ENCODE data around the gene HHAT.

Gene HHAT

DNA sequence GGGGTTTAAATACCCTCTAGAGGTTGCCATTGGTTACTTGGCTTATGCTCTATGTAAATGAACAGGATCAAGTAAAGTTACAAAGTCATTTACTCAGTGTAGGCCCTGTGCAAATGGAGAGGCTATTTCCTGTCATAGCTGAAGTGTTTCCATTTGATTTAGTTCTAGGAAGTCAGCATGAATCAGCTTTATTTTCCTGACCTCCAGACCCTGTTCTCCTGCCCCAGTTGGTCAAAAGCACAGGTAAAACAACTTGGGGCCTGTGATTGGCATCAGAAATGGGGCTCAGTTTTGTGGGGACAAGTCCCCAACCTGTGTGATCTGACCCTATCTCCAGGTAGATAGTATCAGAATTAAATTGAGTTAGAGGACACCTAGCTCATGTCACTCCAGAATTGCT is 239.9 kb downstream of the HHAT start:
- Histone ChIP-seq H3K27ac (no peak overlapping the region), H3K4me3 (no peak overlapping the region)

DNA sequence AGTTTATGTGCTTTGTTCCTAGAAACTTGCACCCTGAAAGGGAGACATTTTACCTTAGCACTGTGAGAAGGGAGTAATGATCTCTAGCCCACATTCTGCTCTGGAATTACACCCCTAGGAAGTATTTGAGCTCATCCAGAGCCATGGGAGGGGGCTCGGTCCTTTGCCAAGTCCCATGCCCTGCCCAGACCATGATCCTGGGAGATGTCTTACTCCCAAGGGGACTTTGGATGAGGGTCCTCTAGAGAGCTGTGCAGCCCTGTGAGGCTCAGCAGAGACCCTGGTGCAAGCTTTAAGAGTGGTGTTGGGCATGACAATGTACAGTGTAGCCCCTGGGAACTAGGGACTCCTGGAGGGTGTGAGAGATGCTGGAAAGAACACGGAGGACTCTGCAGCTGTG is 241.4 kb downstream of the HHAT start:
- no peak overlapping the region for H3K4me3 ChIP-seq
- no peak overlapping the region for H3K27ac ChIP-seq

DNA sequence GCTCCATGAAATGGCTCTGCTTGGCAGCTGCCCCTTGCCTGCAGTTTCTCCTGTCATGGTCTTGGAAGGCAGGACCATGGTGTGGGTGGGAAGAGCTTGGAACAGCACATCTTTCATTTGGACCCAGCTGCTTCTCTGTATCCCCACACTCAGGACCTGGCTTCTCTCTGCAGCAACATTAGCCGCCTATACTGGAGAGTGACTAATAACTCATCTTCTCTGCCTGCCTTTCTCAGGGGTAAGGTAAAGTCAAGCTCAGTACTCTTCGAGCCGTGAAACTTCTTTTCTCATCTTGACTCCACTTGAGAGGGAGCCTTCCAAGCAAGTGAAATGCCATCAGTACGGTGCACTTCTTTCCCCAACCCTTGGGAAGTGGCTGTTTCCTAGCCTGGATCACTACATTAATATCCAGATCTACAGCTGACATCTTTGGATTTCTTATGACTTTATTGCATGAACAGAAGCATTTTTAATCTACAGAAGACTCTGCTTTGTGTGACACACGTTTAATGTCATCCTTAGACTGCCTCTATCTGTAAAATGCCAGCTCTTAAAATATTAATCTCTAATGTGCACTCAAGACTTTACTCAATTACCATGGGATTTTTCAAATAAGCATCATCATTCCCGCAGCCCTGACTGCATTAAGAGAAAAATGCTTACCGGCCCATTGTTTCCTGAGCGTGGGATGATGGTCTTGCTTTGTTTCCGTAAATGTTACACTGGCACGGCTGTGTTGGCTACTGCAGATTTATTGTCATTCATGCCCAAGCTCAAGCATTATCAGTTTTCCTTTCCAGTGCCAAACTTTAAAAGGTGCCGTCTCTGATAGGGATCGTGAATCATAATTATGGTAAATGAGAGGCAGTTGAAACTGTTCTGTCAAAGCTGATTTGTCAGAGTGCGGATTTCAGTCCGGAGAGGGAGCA is 242.9 kb downstream of the HHAT start:
- Histone ChIP-seq H3K4me3 (no peak overlapping the region), H3K27ac (no peak overlapping the region)

DNA sequence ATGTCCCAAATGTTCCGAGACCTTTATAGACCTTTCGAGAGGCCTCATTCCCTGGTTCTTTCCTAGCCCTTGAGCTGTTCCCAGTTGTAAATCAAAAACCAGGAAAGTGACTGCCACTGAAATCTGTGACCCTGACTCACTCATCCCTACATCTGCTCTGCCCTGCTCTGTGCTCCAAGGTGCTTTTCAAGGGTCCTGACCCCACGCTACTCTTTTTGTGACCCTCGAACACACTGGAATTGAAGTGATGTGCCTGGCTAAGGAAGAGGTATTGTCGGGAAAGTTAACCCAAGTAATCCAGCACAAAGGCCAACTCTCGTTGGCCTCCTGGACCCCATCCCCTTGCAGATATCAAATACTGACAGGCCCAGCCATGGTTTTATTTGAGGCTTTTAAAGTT is 244.4 kb downstream of the HHAT start:
- Histone ChIP-seq H3K27ac (no peak overlapping the region), H3K4me3 (no peak overlapping the region)

DNA sequence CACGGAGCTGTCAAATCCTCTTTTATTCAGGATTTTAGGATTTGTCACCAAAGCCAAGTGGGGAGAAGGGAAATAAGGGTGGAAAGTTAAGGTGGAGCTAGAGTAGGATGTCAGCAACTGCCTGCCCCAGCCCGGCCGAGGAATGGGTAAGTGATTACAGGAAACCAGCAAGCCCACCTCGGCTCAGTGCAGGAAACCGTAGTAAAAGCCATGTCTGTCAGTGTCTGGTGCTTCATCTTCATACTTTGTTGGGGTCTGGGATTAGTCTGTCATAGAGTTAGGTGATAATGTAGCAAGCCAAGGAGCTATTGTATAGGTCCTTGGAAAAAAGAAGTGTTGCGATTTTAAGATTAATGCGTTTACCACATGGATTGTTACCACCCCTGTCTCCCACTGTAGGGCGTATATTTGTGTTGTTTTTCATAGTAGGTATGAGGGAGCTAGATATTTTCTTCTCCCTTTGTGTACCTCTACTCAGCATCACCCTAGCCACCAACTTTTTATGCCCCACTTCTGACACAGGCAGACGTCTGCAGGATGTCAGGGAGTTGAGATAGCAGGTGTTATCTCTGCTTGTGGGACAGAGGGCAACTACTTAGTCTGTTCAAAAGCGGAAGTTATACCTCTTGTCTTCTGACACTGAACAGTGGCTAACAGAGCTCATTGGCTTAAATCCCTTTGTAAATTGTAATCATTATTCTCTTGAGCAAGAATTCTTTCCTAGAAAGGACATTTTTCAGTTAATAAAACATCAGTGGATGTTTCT is 253.7 kb downstream of the HHAT start:
- Histone ChIP-seq H3K27ac (no peak overlapping the region), H3K4me3 (no peak overlapping the region)

DNA sequence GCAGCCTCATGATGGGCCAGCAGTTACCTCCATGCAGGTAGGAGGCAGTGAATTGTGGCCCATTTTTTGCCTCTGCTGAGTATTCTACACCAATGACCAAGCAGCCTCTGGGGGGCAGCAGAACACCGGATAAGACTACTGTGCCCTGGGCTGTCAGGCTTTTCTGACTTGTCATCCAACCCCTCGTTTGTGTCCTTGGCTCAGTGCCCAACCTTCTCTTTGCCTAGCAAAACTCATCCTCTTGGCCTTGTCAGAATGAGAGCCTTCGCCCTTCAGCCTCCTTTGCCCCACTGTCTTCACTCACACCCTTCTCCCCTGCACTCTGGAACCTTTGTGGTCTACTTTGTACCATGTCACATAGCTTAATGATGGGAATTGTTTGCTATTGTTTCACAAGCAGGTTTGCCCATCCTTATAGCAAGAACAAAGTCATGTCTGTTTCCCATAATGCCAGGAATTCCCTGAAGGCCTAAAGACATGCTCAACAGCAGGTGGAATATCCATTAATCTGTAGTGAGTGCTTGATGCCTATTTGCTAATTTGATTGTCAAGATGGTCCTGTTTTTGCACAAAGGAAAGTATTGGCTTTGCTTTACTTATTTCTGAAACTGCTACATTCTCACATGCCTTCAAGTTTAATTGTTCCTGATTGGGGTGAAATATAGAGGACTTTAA is 255.9 kb downstream of the HHAT start:
- Histone ChIP-seq H3K27ac (no peak overlapping the region), H3K4me3 (no peak overlapping the region)

DNA sequence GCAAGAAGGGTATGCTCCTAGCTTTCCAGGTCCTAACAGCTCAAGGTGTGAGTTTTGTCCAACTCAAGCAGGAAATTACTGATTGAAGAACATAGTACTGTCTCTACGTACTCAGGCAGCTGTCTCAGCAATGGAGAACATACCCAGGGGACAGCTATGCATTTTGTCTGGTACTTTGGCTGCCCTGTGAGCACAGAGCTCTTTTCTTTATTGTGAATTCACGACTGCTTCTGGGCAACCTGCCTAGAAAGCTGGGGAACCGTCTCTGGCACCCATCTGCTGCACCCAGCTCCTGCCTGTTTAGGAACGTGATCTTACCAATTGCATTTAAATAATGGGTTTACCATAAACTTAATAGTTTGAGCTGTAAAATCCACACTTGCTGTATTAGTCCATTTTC is 258.1 kb downstream of the HHAT start:
- H3K27ac ChIP-seq, result no peak overlapping the region
- no peak overlapping the region for H3K4me3 ChIP-seq

DNA sequence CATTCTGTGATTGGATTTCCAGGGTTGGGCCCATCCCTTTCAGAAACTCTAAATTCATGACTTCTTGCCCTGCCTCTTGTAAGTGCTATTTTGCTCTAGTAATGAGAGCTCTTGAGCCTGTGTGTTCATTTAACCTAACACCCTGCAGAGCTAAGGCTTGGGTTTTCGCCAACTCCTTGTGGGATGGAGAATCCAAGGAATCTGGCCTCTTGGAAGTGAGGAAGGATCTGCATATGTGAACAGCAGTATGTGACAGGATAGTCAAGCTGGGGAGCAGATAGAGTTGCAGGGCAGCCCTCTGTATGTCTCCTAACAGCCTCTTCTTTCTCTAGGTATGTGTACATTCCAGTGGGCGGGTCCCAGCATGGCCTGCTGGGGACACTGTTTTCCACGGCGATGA is 258.9 kb downstream of the HHAT start:
- no peak overlapping the region for H3K4me3 ChIP-seq

DNA sequence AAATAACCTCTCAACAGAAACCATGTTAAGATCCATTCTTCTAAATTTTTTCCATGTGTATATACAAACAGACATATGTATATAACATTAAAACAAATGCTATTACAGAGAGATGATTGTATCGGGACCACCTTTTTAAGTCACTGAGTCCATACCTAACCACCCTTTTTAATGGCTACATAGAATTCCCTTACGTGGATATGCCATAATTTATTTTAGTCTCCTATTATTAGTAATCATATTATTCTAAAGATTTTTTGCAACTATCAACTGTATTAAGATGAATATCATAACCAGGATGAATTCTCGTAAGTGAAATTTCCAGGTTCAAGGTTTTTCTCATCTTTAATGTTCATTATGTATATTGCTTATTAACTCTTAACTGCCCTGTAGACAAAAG is 259.7 kb downstream of the HHAT start:
- Histone ChIP-seq H3K27ac (no peak overlapping the region), H3K4me3 (no peak overlapping the region)

More for the DNA sequence above, 258.9 kb downstream of the HHAT start:
- no peak overlapping the region for H3K27ac ChIP-seq

DNA sequence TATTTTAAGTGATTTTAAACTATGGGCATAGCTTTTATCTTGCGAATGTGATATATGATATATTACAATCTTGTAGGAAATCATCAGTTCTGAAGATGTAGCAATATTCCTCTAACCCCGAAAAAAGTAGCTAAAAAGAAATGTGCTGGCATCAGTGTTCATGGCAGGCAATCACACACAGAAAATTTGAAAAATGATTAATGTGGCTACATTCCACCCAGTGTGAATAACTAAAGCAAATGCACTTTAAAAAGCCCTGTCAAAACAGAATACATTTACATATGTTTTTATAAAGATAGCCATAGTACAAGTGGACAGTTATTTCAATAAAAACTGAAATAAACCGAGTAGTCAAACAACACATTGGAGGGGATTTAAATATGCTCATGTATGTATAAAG is 260.2 kb downstream of the HHAT start:
- no peak overlapping the region for H3K27ac ChIP-seq
- no peak overlapping the region for H3K4me3 ChIP-seq

DNA sequence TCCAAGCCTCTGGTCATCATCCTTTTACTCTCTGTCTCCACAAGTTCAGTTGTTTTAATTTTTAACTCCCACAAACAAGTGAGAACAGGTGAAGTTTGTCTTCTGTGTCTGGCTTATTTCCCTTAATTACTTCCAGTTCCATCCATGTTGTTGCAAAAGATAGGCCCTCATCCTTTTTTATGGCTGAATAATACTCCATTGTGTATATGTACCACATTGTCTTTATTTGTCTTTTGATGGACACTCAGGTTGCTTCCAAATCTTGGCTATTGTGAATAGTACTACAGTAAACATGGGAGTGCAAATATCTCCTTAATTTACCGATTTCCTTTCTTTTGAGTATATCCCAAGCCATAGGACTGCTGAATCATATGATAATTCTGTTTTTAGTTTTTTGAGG is 262.5 kb downstream of the HHAT start:
- Histone ChIP-seq H3K27ac (no peak overlapping the region), H3K4me3 (no peak overlapping the region)

DNA sequence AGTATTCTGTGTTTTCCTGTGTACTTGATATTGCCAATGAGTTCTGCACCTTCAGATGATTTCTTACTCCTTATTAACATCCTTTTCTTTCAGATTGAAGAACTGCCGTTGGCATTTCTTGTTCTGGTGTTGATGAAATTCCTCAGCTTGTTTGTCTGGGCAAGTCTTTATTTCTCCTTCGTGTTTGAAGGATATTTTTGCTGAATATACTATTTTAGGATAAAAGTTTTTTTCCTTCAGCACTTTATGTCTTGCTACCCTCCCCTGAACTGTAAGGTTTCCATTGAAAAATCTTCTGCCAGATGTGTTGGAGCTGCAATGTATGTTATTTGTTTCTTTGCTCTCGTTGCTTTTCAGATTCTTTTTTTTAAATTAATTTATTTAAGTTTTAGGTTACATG is 265.9 kb downstream of the HHAT start:
- H3K4me3 ChIP-seq, result no peak overlapping the region
- no peak overlapping the region for H3K27ac ChIP-seq

DNA sequence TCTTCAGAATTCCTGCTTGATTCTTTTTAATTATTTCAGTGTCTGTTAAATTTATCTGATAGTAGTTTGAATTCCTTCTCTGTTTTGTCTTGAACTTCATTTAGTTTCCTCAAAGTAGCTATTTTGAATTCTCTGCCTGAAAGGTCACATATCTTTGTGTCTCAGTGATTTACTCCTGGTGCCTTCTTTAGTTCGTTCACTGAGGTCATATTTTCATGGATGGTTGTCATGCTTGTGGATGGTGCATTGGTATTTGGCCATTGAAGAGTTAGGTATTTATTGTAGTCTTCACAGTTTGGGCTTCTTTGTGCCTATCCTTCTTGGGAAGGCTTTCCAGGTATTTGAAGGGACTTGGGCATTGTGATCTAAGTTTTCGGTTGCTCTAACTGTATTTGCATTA is 267.9 kb downstream of the HHAT start:
- no peak overlapping the region for H3K27ac ChIP-seq
- no peak overlapping the region for H3K4me3 ChIP-seq

DNA sequence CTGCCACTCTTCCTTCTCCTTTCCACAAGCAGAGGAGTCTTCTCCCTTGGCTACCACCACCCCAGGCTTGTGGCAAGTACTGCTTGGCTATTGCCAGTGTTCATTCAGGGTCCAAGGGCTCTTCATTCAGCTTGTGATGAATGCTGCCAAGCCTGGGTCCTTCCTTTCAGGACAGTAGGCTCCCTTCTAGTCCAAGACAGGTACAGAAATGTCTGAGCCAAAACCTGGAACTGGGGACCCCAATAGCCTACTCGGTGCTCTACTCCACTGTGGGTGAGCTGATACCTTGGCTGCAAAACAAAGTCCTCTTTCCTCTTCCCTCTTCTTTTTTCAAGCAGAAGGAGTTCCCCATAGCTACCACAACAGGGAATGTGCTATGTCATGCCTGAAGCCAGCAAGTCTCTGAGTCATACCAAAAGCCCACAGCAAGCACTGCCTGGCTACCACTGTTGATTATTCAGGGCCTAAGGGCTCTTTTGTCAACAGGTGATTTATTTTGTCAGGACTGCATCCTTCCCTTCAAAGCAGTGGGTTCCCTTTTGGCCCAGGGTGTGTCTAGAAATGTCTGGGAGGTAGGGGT is 268.9 kb downstream of the HHAT start:
- Histone ChIP-seq H3K4me3 (no peak overlapping the region), H3K27ac (peak overlapping the region in 7 of 21 experiments; percentile 2 to 71 (median 39))

DNA sequence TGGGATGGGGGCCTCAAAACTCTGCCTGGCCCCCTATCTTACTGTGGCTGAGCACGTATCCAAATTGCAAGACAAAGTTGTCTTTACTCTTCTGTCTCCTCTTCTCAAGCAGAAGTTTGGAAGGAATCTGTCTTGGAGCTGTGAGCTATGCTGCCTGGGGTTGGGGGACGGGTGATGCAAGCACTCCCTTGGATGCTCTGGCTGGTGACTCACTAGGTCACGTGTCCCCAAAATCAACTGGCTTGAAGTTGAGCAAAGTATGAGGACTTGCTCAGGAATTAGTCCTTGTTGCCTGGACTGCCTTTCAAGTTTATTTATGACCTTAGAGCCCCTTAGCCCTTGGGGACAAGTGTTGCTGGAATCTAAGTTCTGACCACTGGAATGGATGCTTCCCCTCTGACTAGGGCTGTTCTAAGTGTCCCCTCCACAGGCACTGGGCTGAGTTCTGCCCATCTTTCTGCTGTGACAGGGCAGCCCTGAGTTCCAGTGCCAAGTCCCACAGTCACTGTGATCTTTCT is 269.5 kb downstream of the HHAT start:
- no peak overlapping the region for H3K4me3 ChIP-seq
- peak overlapping the region in 9 of 21 experiments; percentile 10 to 71 (median 39) for H3K27ac ChIP-seq

DNA sequence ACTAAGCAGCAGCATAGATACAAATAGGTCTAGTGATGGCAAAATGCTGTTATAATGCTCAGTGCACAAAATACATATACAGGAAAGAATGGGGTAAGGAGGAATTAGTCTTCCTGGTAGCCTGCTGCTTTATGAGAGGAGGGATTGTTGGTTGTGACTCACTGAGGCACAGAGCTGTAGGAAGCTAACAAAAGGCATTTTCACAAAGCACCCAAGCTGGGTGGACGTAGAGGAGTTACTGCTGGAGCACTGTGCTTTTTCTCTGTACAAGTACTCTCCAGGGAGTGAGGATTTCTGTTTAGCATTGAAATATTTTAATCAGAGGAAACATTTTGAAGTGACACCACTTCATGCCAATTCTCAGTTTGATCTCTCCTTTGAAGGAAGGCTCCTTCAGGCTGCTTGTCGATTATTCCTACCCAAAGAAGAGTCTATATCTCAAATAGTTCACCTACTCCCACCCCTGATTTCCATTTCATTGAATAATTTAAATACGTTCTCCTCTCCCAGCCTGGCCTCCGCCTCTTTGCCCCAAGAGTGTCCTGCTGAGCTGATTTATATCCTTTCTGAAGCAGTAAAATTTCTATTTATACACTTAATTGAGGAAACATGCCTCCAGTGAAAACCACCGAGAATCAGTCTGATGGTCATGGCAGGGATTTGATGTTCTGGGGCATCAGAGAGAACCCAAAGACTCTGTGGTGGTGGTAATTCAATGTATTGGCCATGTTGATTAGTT is 271.9 kb downstream of the HHAT start:
- no peak overlapping the region for H3K4me3 ChIP-seq
- H3K27ac ChIP-seq, result no peak overlapping the region

DNA sequence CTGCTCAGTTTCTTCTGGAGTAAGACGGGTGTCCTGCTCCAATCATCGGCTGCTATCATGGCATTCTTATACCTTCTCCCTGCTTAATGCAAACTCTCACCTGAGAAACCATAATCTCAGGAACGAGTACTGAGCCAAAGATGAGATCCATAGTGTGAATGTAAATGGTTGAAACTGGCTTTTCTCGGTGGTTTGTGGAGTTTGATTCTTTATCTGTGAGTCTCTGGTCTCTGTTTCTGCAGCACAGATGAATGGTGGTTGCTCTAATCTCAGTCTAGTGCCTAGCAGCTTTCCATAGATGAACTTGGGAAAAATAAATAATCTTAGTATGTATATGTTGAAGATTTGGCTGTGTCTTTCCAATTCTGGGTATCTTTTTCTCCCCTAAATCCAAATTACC is 274.4 kb downstream of the HHAT start:
- no peak overlapping the region for H3K27ac ChIP-seq
- no peak overlapping the region for H3K4me3 ChIP-seq

DNA sequence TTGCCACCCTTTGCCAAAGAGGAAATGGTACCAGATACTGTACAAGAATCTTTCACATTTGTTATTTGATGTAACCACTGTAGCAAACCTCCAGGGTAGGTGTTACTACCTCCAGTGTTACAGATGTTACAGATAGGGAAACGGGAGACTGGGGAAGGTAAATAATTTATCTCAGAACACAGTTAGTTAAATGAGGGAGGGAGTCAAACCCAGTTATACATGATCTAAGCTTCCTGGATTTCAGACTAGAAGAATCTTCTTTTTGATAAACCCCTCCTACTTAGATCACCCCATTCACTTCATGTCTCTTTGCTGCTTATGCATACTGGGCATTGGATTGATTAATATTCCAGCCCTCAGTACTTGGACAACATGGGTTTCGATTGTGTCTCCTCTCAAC is 276.4 kb downstream of the HHAT start:
- Histone ChIP-seq H3K4me3 (no peak overlapping the region), H3K27ac (no peak overlapping the region)

DNA sequence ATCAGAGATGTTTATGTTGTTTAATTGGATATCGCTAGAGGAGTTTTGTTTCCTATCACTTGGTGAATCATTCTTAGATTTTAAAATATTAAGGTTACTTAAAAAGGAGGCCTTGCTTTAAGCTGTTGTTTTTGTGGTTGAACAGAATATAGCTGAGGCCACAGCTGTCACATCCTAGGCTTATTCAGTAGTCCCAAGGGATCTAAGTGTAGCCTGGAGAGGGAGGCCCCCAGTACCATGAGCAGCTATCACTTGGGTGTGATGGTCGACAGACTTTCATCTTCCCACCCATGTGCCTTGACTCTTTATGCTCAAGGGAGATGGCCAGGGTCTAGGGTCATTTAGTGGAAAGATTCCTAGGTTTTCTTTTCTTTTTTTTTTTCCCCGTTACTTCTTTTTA is 278.7 kb downstream of the HHAT start:
- no peak overlapping the region for H3K4me3 ChIP-seq
- H3K27ac ChIP-seq, result no peak overlapping the region

Measured in skin epidermis (tissue), 12 donors.